ENCODE measurements around the gene L3MBTL4. TPM values are rescaled to one million over a fixed set of nuclear protein-coding genes. Genes with fewer than 3 reads are reported as not detected.
A peak's percentile ranks its signal among the peaks of the same experiment; 100 is the strongest.

Gene L3MBTL4
- total RNA-seq, 2 experiments from 2014 or later, result 0.19 to 0.47 TPM

GRCh38 chr18:6009756-6010155, 405.0 kb downstream of the L3MBTL4 start:
- H3K4me1 ChIP-seq (ENCODE audit: insufficient read depth, low read length), result no peaks in the 10 kb centered on the region
- no peak overlapping the region for H3K27ac ChIP-seq (ENCODE audit: low read depth in 1 of 2, low read length in 2 of 2)
- no peak overlapping the region for H3K4me3 ChIP-seq (ENCODE audit: low read length)
- H3K9me3 ChIP-seq (ENCODE audit: control insufficient read depth in 1 of 2, insufficient read depth in 1 of 2, low read length in 2 of 2), result peaks cover 0 to 5% of the 10 kb centered on the region in 2 experiments
- Mint-ChIP-seq H3K9me3 (no peaks in the 10 kb centered on the region), H3K4me1 (ENCODE audit: low read depth) (peaks cover under 1% of the 10 kb centered on the region), H3K4me3 (no peak overlapping the region), H3K27ac (no peak overlapping the region), H3K36me3 (ENCODE audit: low read depth) (no peaks in the 10 kb centered on the region), H3K27me3 (no peaks in the 10 kb centered on the region)
- ChIA-PET CTCF (no interaction called here), POLR2A (no interaction called here)
- intact Hi-C loops (cut with DNase I, micrococcal nuclease), result no loop called here
- ATAC-seq (ENCODE audit: poor library complexity) (no peak), DNase-seq (no peak)
- H3K27me3 ChIP-seq (ENCODE audit: control insufficient read depth in 1 of 2, insufficient read depth in 2 of 2, low read length in 2 of 2), result no peaks in the 10 kb centered on the region
- TF ChIP-seq CTCF (IDR thresholded peaks at IDR 0.05), result no peak
- no peaks in the 10 kb centered on the region for H3K36me3 ChIP-seq (ENCODE audit: insufficient read depth, low read length)

DNA sequence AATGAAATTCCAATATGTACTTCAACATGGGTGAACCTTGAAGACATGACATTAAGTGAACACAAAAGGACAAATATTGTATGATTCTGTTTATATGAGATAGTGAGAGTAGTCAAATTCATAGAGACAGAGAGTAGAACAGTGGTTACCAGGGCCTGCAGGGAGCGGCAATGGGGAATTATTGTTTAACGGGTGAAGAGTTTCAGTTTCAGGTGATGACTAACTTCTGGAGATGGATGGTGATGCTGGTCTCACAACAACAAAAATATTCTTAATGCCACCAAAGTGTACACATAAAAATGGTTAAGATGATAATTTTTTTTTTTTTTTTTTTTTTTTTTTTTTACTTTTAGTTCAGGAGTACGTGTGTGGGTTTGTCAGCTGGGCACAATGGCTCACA, 410.0 kb downstream of the L3MBTL4 start:
- no peak for ATAC-seq (ENCODE audit: poor library complexity)
- no peaks in the 10 kb centered on the region for H3K27me3 Mint-ChIP-seq
- no peaks in the 10 kb centered on the region for H3K36me3 Mint-ChIP-seq (ENCODE audit: low read depth)
- no peak overlapping the region for H3K27ac Mint-ChIP-seq
- Histone ChIP-seq H3K9me3 (ENCODE audit: control insufficient read depth in 1 of 2, insufficient read depth in 1 of 2, low read length in 2 of 2) (peaks cover 0 to under 1% of the 10 kb centered on the region in 2 experiments), H3K4me1 (ENCODE audit: insufficient read depth, low read length) (no peaks in the 10 kb centered on the region), H3K4me3 (ENCODE audit: low read length) (no peak overlapping the region), H3K27me3 (ENCODE audit: control insufficient read depth in 1 of 2, insufficient read depth in 2 of 2, low read length in 2 of 2) (no peaks in the 10 kb centered on the region), H3K27ac (ENCODE audit: low read depth in 1 of 2, low read length in 2 of 2) (no peak overlapping the region), H3K36me3 (ENCODE audit: insufficient read depth, low read length) (no peaks in the 10 kb centered on the region)
- H3K4me1 Mint-ChIP-seq (ENCODE audit: low read depth), result peaks cover 8% of the 10 kb centered on the region
- no peak for TF ChIP-seq CTCF (IDR thresholded peaks at IDR 0.05)
- peak overlapping the region; percentile 1 for H3K4me3 Mint-ChIP-seq
- ChIA-PET CTCF (no interaction called here), POLR2A (no interaction called here)
- intact Hi-C loops (cut with DNase I, micrococcal nuclease), result no loop called here
- no peak for DNase-seq
- H3K9me3 Mint-ChIP-seq, result peaks cover 4% of the 10 kb centered on the region

- H3K27ac Mint-ChIP-seq, result no peak overlapping the region
- no peak overlapping the region for H3K4me3 Mint-ChIP-seq
- Histone ChIP-seq H3K36me3 (ENCODE audit: insufficient read depth, low read length) (no peaks in the 10 kb centered on the region), H3K9me3 (ENCODE audit: control insufficient read depth in 1 of 2, insufficient read depth in 1 of 2, low read length in 2 of 2) (peaks cover 0 to 3% of the 10 kb centered on the region in 2 experiments), H3K4me1 (ENCODE audit: insufficient read depth, low read length) (no peaks in the 10 kb centered on the region), H3K4me3 (ENCODE audit: low read length) (no peak overlapping the region), H3K27ac (ENCODE audit: low read depth in 1 of 2, low read length in 2 of 2) (no peak overlapping the region), H3K27me3 (ENCODE audit: control insufficient read depth in 1 of 2, insufficient read depth in 2 of 2, low read length in 2 of 2) (no peaks in the 10 kb centered on the region)
- intact Hi-C loops (cut with DNase I, micrococcal nuclease), result no loop called here
- ChIA-PET CTCF (no interaction called here), POLR2A (no interaction called here)
- no peaks in the 10 kb centered on the region for H3K27me3 Mint-ChIP-seq
- no peak for DNase-seq
- H3K4me1 Mint-ChIP-seq (ENCODE audit: low read depth), result peaks cover 8% of the 10 kb centered on the region
- no peaks in the 10 kb centered on the region for H3K36me3 Mint-ChIP-seq (ENCODE audit: low read depth)
- H3K9me3 Mint-ChIP-seq, result peaks cover 10% of the 10 kb centered on the region
- no peak for ATAC-seq (ENCODE audit: poor library complexity)
- TF ChIP-seq CTCF (IDR thresholded peaks at IDR 0.05), result no peak
Measured at GRCh38 chr18:6004119-6004518, 410.6 kb downstream of the L3MBTL4 start.
